K562 (cell line): Measurements from ENCODE around the gene DGCR8. TPM values are rescaled to one million over a fixed set of nuclear protein-coding genes. Genes with fewer than 3 reads are reported as not detected.
A peak's percentile ranks its signal among the peaks of the same experiment; 100 is the strongest.

Experiments
- ARNT ChIP-seq, 2 experiments: fragments of 450-650 bp; IDR thresholded peaks; 2 replicates each; pipeline ENCODE4 v1.6.1; 2016; ENCODE audit warnings: mild to moderate bottlenecking in 1 of 2
- BRCA1 ChIP-seq, 2 experiments: fragments of 450-650 bp in 1 of 2; sonication (generic) in 1 of 2; formaldehyde crosslinking in 1 of 2; IDR thresholded peaks; 2 replicates each; pipeline versions ENCODE4 v1.5.0 to v1.6.1; 2017 to 2020; ENCODE audit warnings: mild to moderate bottlenecking in 1 of 2, missing genetic modification reagents in 1 of 2
- CREM ChIP-seq: IDR thresholded peaks from 2 replicates; pipeline ENCODE4 v1.6.1; 2014; ENCODE audit warnings: antibody characterized with exemption, low read depth
- ELF2 ChIP-seq: fragments of 250-450 bp; sonication (Bioruptor Pico); IDR thresholded peaks from 2 replicates; pipeline ENCODE4 v1.5.0; 2021; ENCODE audit warnings: mild to moderate bottlenecking
- ETS2 ChIP-seq: IDR thresholded peaks from 2 replicates; pipeline ENCODE4 v1.6.1; 2016; ENCODE audit warnings: borderline replicate concordance, missing genetic modification characterization, mild to moderate bottlenecking, moderate library complexity, missing compliant biosample characterization; ENCODE audit not compliant: poor library complexity, severe bottlenecking
- FOXA3 ChIP-seq, 2 experiments: fragments of 450-650 bp in 1 of 2; sonication (generic) in 1 of 2; formaldehyde crosslinking; IDR thresholded peaks in 1 of 2; conservative IDR thresholded peaks in 1 of 2; 2 replicates each; pipeline versions ENCODE4 v1.4.0 to v1.8.0; 2020 to 2022; ENCODE audit warnings: mild to moderate bottlenecking in 2 of 2, missing genetic modification reagents in 1 of 2
- GTF2A2 ChIP-seq: IDR thresholded peaks from 2 replicates; pipeline ENCODE4 v1.6.1; 2016; ENCODE audit warnings: mild to moderate bottlenecking, missing genetic modification characterization, missing compliant biosample characterization
- HMG20B ChIP-seq: fragments of 250-450 bp; sonication (Bioruptor Pico); IDR thresholded peaks from 2 replicates; pipeline ENCODE4 v1.5.0; 2021; ENCODE audit warnings: mild to moderate bottlenecking
- HNRNPLL ChIP-seq: fragments of 200-400 bp; formaldehyde crosslinking; IDR thresholded peaks from 2 replicates; pipeline ENCODE4 v1.6.1; 2017; ENCODE audit warnings: low read length, low read depth, mild to moderate bottlenecking; ENCODE audit not compliant: poor library complexity, severe bottlenecking
- KLF16 ChIP-seq: IDR thresholded peaks from 2 replicates; pipeline ENCODE4 v1.6.1; 2016; ENCODE audit warnings: antibody characterized with exemption
- MYNN ChIP-seq, 2 experiments: sonication (generic); formaldehyde crosslinking in 1 of 2; IDR thresholded peaks; 2 replicates each; pipeline versions ENCODE4 v1.5.0 to v1.6.1; 2016 to 2020; ENCODE audit warnings: antibody characterized with exemption in 1 of 2, missing genetic modification reagents in 1 of 2
- RAD51 ChIP-seq: fragments of 450-650 bp; IDR thresholded peaks from 2 replicates; pipeline ENCODE4 v1.7.1; 2016; ENCODE audit warnings: low read depth, mild to moderate bottlenecking, borderline replicate concordance
- RBM22 ChIP-seq: fragments of 200-400 bp; formaldehyde crosslinking; IDR thresholded peaks from 2 replicates; pipeline ENCODE4 v1.6.1; 2018; ENCODE audit warnings: low read length, low read depth; ENCODE audit not compliant: poor library complexity, severe bottlenecking
- RBM25 ChIP-seq: fragments of 200-400 bp; formaldehyde crosslinking; IDR thresholded peaks from 2 replicates; pipeline ENCODE4 v1.6.1; 2018; ENCODE audit warnings: low read length, low read depth, moderate library complexity; ENCODE audit not compliant: severe bottlenecking
- RHOXF2B ChIP-seq: fragments of 250-450 bp; sonication (Bioruptor Pico); conservative IDR thresholded peaks from 2 replicates; pipeline ENCODE4 v1.5.1; 2021
- RNF2 ChIP-seq: sonication (generic); IDR thresholded peaks from 2 replicates; pipeline ENCODE4 v1.6.1; 2016
- SIRT6 ChIP-seq: IDR thresholded peaks from one replicate; pipeline ENCODE4 v1.6.1; 2012; ENCODE audit warnings: low read depth, mild to moderate bottlenecking, control low read depth, inconsistent platforms, low read length, moderate library complexity
- TCF3 ChIP-seq: sonication (generic); formaldehyde crosslinking; IDR thresholded peaks from 2 replicates; pipeline ENCODE4 v1.4.0; 2020; ENCODE audit warnings: mild to moderate bottlenecking, missing genetic modification reagents
- ZFP1 ChIP-seq: fragments of 450-650 bp; formaldehyde crosslinking; IDR thresholded peaks from 2 replicates; pipeline ENCODE4 v1.4.0; 2020; ENCODE audit warnings: mild to moderate bottlenecking, mixed read lengths
- ZNF197 ChIP-seq: fragments of 200-800 bp; sonication (Bioruptor generic); IDR thresholded peaks from 2 replicates; pipeline ENCODE4 v1.6.1; 2016; ENCODE audit warnings: low read depth, missing genetic modification characterization, missing compliant biosample characterization
- ZNF445 ChIP-seq: fragments of 250-450 bp; sonication (Bioruptor Pico); IDR thresholded peaks from 2 replicates; pipeline ENCODE4 v1.4.0; 2020; ENCODE audit warnings: low read depth, mild to moderate bottlenecking, moderate library complexity
- ZNF696 ChIP-seq: fragments of 250-450 bp; sonication (Bioruptor Pico); conservative IDR thresholded peaks from 2 replicates; pipeline ENCODE4 v1.4.0; 2020; ENCODE audit warnings: mild to moderate bottlenecking, moderate library complexity
- ZNF75A ChIP-seq: fragments of 450-650 bp; formaldehyde crosslinking; IDR thresholded peaks from 2 replicates; pipeline ENCODE4 v1.4.0; 2020; ENCODE audit warnings: mild to moderate bottlenecking
- ZNF79 ChIP-seq: fragments of 250-450 bp; sonication (Bioruptor Pico); IDR thresholded peaks from 2 replicates; pipeline ENCODE4 v1.4.0; 2020; ENCODE audit warnings: low read depth, mild to moderate bottlenecking, moderate library complexity
- ZSCAN29 ChIP-seq: fragments of 450-650 bp; IDR thresholded peaks from 2 replicates; pipeline ENCODE4 v1.6.1; 2017
- polyA plus RNA-seq, 8 experiments: library from polyadenylated mRNA; depleted of rRNA in 4 of 8; stranded (reverse) in 5 of 8; unstranded in 3 of 8; fragments of >200 nt; fragmentation: Nextera tagmentation in 2 of 8; fragmentation: Illumina TruSeq in 1 of 8; extraction: Ambion mirVana in 2 of 8; extraction: Trizol in 1 of 8; gene quantifications; 2 replicates each; pipeline versions ENCODE4 v1.2.1 to v1.2.3, GENCODE V29; 2011 to 2014; ENCODE audit warnings: inconsistent platforms in 1 of 8, missing spikeins in 1 of 8
- total RNA-seq, 7 experiments: library from RNA; depleted of rRNA in 6 of 7; stranded (reverse); fragments of >200 nt in 6 of 7; fragmentation: Illumina TruSeq in 2 of 7; extraction: Trizol in 2 of 7; gene quantifications; 2 replicates each; pipeline versions ENCODE4 v1.2.1 to v1.2.3, GENCODE V29; 2011 to 2021; ENCODE audit warnings: low replicate concordance in 1 of 7
- TF ChIP-seq, protein P1 (sequence below): sonication (generic); formaldehyde crosslinking; IDR thresholded peaks from 2 replicates; pipeline ENCODE4 v1.9.0; 2022; ENCODE audit warnings: mild to moderate bottlenecking, missing genetic modification reagents
- TF ChIP-seq, protein P2 (sequence below): fragments of 450-650 bp; IDR thresholded peaks from 2 replicates; pipeline ENCODE4 v1.6.1; 2016; ENCODE audit warnings: antibody characterized with exemption
- TF ChIP-seq, protein P3 (sequence below): fragments of 250-450 bp; sonication (Bioruptor Pico); IDR thresholded peaks from 2 replicates; pipeline ENCODE4 v1.6.1; 2021; ENCODE audit warnings: mild to moderate bottlenecking

DGCR8 gene
- total and polyA plus RNA-seq, 9 of the 15 experiments (the other 6 are each of a cell fraction or from before 2014, with no cell fraction given), result 5.9 to 144 (median 80.1) TPM

GRCh38 chr22:20116951-20117632 lies 37.1 kb downstream of the DGCR8 start, which contains the start of gene TRMT2A (continued):
- TF ChIP-seq RAD51, result no peak
- no peak for TF ChIP-seq HMG20B (CRISPR knock-in tag)
- TF ChIP-seq, protein P1, sequence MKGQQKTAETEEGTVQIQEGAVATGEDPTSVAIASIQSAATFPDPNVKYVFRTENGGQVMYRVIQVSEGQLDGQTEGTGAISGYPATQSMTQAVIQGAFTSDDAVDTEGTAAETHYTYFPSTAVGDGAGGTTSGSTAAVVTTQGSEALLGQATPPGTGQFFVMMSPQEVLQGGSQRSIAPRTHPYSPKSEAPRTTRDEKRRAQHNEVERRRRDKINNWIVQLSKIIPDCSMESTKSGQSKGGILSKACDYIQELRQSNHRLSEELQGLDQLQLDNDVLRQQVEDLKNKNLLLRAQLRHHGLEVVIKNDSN (CRISPR knock-in tag), result no peak
- no peak for TF ChIP-seq MYNN (IDR thresholded peaks at IDR 0.05)
- no peak for TF ChIP-seq MYNN (CRISPR knock-in tag; IDR thresholded peaks at IDR 0.05)
- TF ChIP-seq HNRNPLL, result peak; percentile 77
- peak; percentile 87; the same call in 1 of the 2 replicates for TF ChIP-seq ZSCAN29
- TF ChIP-seq ZNF75A, result no peak
- TF ChIP-seq, protein P2, sequence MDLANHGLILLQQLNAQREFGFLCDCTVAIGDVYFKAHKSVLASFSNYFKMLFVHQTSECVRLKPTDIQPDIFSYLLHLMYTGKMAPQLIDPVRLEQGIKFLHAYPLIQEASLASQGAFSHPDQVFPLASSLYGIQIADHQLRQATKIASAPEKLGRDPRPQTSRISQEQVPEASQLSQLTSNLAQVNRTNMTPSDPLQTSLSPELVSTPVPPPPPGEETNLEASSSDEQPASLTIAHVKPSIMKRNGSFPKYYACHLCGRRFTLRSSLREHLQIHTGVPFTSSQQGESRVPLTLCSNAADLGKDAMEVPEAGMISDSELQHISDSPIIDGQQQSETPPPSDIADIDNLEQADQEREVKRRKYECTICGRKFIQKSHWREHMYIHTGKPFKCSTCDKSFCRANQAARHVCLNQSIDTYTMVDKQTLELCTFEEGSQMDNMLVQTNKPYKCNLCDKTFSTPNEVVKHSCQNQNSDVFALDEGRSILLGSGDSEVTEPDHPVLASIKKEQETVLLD, result peak; percentile 96
- TF ChIP-seq RBM25, result no peak
- TF ChIP-seq SIRT6, result peak; percentile 78
- no peak for TF ChIP-seq BRCA1 (IDR thresholded peaks at IDR 0.05)
- TF ChIP-seq BRCA1 (CRISPR knock-in tag; IDR thresholded peaks at IDR 0.05), result no peak
- no peak for TF ChIP-seq ZNF445 (CRISPR knock-in tag)
- no peak for TF ChIP-seq TCF3 (CRISPR knock-in tag)
- no peak for TF ChIP-seq GTF2A2 (tag)
- peak; percentile 97 for TF ChIP-seq RHOXF2B
- no peak for TF ChIP-seq ZNF197 (CRISPR knock-in tag)
- TF ChIP-seq KLF16, result no peak; the same call in 1 of the 2 replicates
- no peak for TF ChIP-seq CREM
- TF ChIP-seq RNF2, result no peak
- no peak for TF ChIP-seq FOXA3 (CRISPR knock-in tag; conservative IDR thresholded peaks at IDR 0.05 in 1 of 2, IDR thresholded peaks at IDR 0.05 in 1 of 2)
- TF ChIP-seq ZNF696, result no peak
- TF ChIP-seq ZNF79 (CRISPR knock-in tag), result no peak
- TF ChIP-seq ELF2 (CRISPR knock-in tag), result peak; percentile 96
- TF ChIP-seq RBM22, result no peak
- TF ChIP-seq ETS2, result no peak
- no peak for TF ChIP-seq ZFP1
- TF ChIP-seq, protein P3, sequence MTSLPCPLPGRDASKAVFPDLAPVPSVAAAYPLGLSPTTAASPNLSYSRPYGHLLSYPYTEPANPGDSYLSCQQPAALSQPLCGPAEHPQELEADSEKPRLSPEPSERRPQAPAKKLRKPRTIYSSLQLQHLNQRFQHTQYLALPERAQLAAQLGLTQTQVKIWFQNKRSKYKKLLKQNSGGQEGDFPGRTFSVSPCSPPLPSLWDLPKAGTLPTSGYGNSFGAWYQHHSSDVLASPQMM, result no peak
- no peak for TF ChIP-seq ARNT (IDR thresholded peaks at IDR 0.05)
